ENCODE data around the gene VWF.

DNA sequence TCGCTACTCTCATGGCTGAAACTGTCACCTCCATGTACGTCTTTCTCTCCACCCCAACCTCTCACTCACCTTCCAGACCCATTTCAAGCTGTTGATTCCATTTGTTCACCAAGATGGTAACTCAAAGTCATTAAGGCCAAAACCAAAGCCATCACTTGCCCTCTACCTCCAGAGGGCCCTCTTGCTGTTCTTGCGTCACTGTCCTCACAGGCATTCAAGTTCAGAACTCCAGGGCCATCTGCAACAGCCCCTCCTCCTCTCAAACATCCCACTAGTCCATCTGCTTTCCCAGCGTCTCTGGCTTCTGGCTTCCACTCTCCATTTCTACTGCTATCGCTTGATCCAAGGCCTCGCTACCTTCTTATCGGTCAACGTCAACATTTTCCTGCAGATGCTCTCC lies 74.5 kb downstream of the VWF start:
- TF ChIP-seq, protein P1, sequence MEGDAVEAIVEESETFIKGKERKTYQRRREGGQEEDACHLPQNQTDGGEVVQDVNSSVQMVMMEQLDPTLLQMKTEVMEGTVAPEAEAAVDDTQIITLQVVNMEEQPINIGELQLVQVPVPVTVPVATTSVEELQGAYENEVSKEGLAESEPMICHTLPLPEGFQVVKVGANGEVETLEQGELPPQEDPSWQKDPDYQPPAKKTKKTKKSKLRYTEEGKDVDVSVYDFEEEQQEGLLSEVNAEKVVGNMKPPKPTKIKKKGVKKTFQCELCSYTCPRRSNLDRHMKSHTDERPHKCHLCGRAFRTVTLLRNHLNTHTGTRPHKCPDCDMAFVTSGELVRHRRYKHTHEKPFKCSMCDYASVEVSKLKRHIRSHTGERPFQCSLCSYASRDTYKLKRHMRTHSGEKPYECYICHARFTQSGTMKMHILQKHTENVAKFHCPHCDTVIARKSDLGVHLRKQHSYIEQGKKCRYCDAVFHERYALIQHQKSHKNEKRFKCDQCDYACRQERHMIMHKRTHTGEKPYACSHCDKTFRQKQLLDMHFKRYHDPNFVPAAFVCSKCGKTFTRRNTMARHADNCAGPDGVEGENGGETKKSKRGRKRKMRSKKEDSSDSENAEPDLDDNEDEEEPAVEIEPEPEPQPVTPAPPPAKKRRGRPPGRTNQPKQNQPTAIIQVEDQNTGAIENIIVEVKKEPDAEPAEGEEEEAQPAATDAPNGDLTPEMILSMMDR (IDR thresholded peaks at IDR 0.05), result no peak
- TF ChIP-seq POLR2A (IDR thresholded peaks at IDR 0.05), result no peak

Data from heart left ventricle (tissue), 13 donors.